Measurements from ENCODE around the gene HSPG2. TPM values are rescaled to one million over a fixed set of nuclear protein-coding genes. Genes with fewer than 3 reads are reported as not detected.

The HSPG2 gene
- total and polyA plus RNA-seq, 9 of the 15 experiments (the other 6 are each of a cell fraction or from before 2014, with no cell fraction given) = 0.14 to 160 (median 15.7) TPM

DNA sequence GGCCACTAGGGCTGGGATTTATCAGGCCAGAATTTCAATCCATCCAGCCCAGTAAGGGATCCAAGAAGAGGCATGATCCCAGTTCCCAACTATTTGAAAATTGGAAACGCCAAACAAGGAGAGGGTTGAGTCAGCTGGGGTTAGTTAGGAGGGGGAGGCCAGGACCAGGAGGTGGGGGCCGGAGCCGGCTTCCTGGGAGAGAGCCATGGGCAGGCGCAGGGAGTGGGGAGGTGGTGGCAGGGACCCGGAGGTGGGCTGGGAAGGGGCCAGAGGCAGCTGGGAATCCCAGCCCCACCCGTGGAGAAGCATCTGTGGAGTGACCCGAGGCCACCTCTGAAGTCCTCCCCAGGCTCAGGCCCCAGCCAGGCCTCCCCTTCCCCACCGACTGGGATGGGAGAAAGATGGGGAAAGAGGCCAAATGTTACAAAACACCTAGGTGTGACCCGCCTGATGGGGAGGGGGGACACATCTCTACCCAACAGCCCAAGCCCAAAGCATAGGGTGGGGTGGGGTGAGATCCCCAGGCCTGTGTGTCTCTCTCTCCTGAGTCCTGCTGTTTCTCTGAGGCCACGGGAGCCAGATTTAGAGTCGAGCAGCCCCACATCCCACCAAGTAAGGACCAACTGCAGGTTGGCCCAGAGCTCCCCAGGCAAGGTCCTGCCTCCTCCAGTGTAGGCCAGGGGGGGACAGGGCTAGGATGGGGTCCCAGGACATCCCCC is 10.1 kb downstream of the HSPG2 start:
- no peak overlapping the region for H3K4me3 ChIP-seq
- 0 out of 2 replicates have a peak, but pooled peaks cover 2% of the 10 kb centered on the region for H4K20me1 ChIP-seq (replicated peaks; ENCODE audit: control insufficient read depth, insufficient read depth, low read length)
- FAIRE-seq (no peak), ATAC-seq (no peak), DNase-seq (ENCODE audit: extremely low read depth in 1 of 4, low spot score in 3 of 4) (peak in 1 of 4 experiments; percentile 18)
- ChIA-PET POLR2A (interaction anchor here (0.6 kb wide), 1 partner anchor 10 kb away, joined by 4 read pairs; no protein-coding TSS in a partner anchor), CTCF (ENCODE audit: low intra/inter-chr PET ratio) (no interaction called here)
- intact Hi-C loops (cut with micrococcal nuclease) (no loop called here), in situ Hi-C loops (cut with MboI) (no loop called here)
- no peak overlapping the region for H2AFZ ChIP-seq (ENCODE audit: low read depth, low read length)
- no TSS peak for BruUV-seq (replicated peaks)
- H3K9me3 ChIP-seq (replicated peaks; ENCODE audit: control insufficient read depth, insufficient read depth, low read depth, low read length) = no peaks in the 10 kb centered on the region
- peaks cover 43% of the 10 kb centered on the region for H3K36me3 ChIP-seq (ENCODE audit: control insufficient read depth, insufficient read depth, low read length)
- peaks cover 80% of the 10 kb centered on the region for H3K79me2 ChIP-seq (ENCODE audit: control insufficient read depth, insufficient read depth, low read length)
- H3K27ac ChIP-seq (ENCODE audit: extremely low read depth, low read depth, low read length) = no peak overlapping the region
- 74% methylated on average over 10 of the region's 11 CpGs for WGBS (ENCODE audit: insufficient coverage, low coverage, missing lambda C conversion rate)
- H3K27me3 ChIP-seq (ENCODE audit: control insufficient read depth in 2 of 2, insufficient read depth in 2 of 2, low read length in 2 of 2) = no peaks in the 10 kb centered on the region
- peak overlapping the region in 1 of 2 experiments; percentile 60; a peak in 1 of 4 replicates for H3K9ac ChIP-seq (ENCODE audit: insufficient read depth in 1 of 2, low read depth in 2 of 2, low read length in 2 of 2)
- TF ChIP-seq POLR2G (IDR thresholded peaks at IDR 0.05; ENCODE audit: low read depth, low read length) (peak; percentile 48; the same call in 1 of the 2 replicates), RBFOX2 (IDR thresholded peaks at IDR 0.05; ENCODE audit: low read depth, low read length) (0 out of 2 replicates have a peak, but pooled peaks have one; percentile 20), SMC3 (conservative IDR thresholded peaks at IDR 0.05; ENCODE audit: insufficient read depth, low read depth, low read length) (no peak)
- H3K4me1 ChIP-seq (replicated peaks in 1 of 2; ENCODE audit: control insufficient read depth in 2 of 2, insufficient read depth in 2 of 2, low read length in 2 of 2) = peaks cover 57 to 67% of the 10 kb centered on the region in 2 experiments
- H3K9me1 ChIP-seq (ENCODE audit: control insufficient read depth, insufficient read depth, low read length) = no peaks in the 10 kb centered on the region
- H3K4me2 ChIP-seq (ENCODE audit: insufficient read depth, low read length) = no peak overlapping the region

DNA sequence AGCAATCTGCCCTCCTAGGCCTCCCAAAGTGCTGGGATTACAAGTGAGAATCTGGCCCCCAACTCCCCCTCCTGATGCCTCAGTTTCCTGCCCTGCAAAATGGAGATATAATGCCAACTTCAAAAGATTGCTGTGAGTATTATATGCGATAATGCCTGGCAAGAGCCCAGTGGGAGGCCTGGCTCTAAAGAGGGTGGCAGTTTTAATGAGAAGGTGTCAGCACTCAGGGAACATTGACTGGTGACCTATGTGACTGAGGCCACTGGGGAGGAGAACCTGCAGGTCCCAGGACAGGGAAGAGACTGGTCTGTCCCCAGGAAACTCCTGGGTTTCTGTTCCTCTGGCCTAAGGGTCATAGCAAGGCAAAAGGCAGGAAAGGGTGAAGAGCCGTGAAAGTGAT is 11.0 kb downstream of the HSPG2 start:
- Histone ChIP-seq H3K27ac (ENCODE audit: extremely low read depth, low read depth, low read length) (no peak overlapping the region), H3K9ac (ENCODE audit: insufficient read depth in 1 of 2, low read depth in 2 of 2, low read length in 2 of 2) (peak overlapping the region in 1 of 2 experiments; percentile 40; a peak in 1 of 4 replicates), H3K9me1 (ENCODE audit: control insufficient read depth, insufficient read depth, low read length) (no peaks in the 10 kb centered on the region), H3K4me1 (replicated peaks in 1 of 2; ENCODE audit: control insufficient read depth in 2 of 2, insufficient read depth in 2 of 2, low read length in 2 of 2) (peaks cover 57 to 67% of the 10 kb centered on the region in 2 experiments), H3K9me3 (replicated peaks; ENCODE audit: control insufficient read depth, insufficient read depth, low read depth, low read length) (no peaks in the 10 kb centered on the region), H3K36me3 (ENCODE audit: control insufficient read depth, insufficient read depth, low read length) (peaks cover 38% of the 10 kb centered on the region), H3K27me3 (ENCODE audit: control insufficient read depth in 2 of 2, insufficient read depth in 2 of 2, low read length in 2 of 2) (no peaks in the 10 kb centered on the region), H2AFZ (ENCODE audit: low read depth, low read length) (no peak overlapping the region), H3K79me2 (ENCODE audit: control insufficient read depth, insufficient read depth, low read length) (peaks cover 80% of the 10 kb centered on the region), H3K4me2 (ENCODE audit: insufficient read depth, low read length) (no peak overlapping the region), H4K20me1 (replicated peaks; ENCODE audit: control insufficient read depth, insufficient read depth, low read length) (0 out of 2 replicates have a peak, but pooled peaks cover 2% of the 10 kb centered on the region), H3K4me3 (no peak overlapping the region)
- CTCF ChIA-PET (ENCODE audit: low intra/inter-chr PET ratio) = no interaction called here
- ATAC-seq = no peak
- POLR2A ChIA-PET = no interaction called here
- DNase-seq (ENCODE audit: extremely low read depth in 1 of 4, low spot score in 3 of 4) = no peak
- no TSS peak for BruUV-seq (replicated peaks)
- intact Hi-C loops (cut with micrococcal nuclease) = no loop called here
- in situ Hi-C loops (cut with MboI) = no loop called here
- no peak for FAIRE-seq
- WGBS (ENCODE audit: insufficient coverage, low coverage, missing lambda C conversion rate) = 82% methylated on average over 2 of the region's 2 CpGs
- TF ChIP-seq, protein P1, sequence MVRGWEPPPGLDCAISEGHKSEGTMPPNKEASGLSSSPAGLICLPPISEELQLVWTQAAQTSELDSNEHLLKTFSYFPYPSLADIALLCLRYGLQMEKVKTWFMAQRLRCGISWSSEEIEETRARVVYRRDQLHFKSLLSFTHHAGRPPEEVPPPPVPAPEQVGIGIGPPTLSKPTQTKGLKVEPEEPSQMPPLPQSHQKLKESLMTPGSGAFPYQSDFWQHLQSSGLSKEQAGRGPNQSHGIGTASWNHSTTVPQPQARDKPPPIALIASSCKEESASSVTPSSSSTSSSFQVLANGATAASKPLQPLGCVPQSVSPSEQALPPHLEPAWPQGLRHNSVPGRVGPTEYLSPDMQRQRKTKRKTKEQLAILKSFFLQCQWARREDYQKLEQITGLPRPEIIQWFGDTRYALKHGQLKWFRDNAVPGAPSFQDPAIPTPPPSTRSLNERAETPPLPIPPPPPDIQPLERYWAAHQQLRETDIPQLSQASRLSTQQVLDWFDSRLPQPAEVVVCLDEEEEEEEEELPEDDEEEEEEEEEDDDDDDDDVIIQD (CRISPR knock-in tag; IDR thresholded peaks at IDR 0.05) = no peak
- no peak for TF ChIP-seq POLR2AphosphoS5 (IDR thresholded peaks at IDR 0.05; ENCODE audit: control insufficient read depth, insufficient read depth, low read depth, low read length)
